HL-60 (cell line): Measurements from ENCODE around the gene SMIM38.

Experiments used
- DNase-seq, 2 experiments: peaks; one replicate each; pipeline ENCODE4 v3.0.0-alpha.2; 2010 to 2020; ENCODE audit warnings: low read depth in 1 of 2, low spot score in 1 of 2
- H3K27ac ChIP-seq: fragments of 250-450 bp; sonication (Bioruptor Pico); replicated peaks from 2 replicates; pipeline ENCODE4 v1.5.1; 2020; ENCODE audit warnings: mild to moderate bottlenecking, moderate library complexity
- H3K27me3 ChIP-seq: fragments of 250-450 bp; sonication (Bioruptor Pico); 2 replicates; pipeline ENCODE4 v1.5.1; 2021; ENCODE audit warnings: mild to moderate bottlenecking, moderate library complexity; ENCODE audit not compliant: insufficient read depth, poor library complexity, severe bottlenecking
- H3K4me3 ChIP-seq: replicated peaks from 2 replicates; pipeline ENCODE4 v1.5.1; 2011; ENCODE audit warnings: mild to moderate bottlenecking, control low read depth, low read length; ENCODE audit not compliant: insufficient read depth
- CTCF ChIP-seq: IDR thresholded peaks from one replicate; pipeline ENCODE4 v1.5.1; 2011; ENCODE audit warnings: low read length, control low read depth, inconsistent platforms; ENCODE audit not compliant: insufficient read depth
- GABPA ChIP-seq: IDR thresholded peaks from 2 replicates; pipeline ENCODE4 v1.6.1; 2012; ENCODE audit warnings: low read depth
- POLR2AphosphoS5 ChIP-seq: IDR thresholded peaks from 2 replicates; pipeline ENCODE4 v1.6.1; 2012; ENCODE audit warnings: low read depth
- SPI1 ChIP-seq: IDR thresholded peaks from 2 replicates; pipeline ENCODE4 v1.6.1; 2012; ENCODE audit warnings: low read depth, mild to moderate bottlenecking, borderline replicate concordance
- TF ChIP-seq, protein P1 (sequence below): IDR thresholded peaks from 2 replicates; pipeline ENCODE4 v1.6.1; 2012; ENCODE audit warnings: low read depth; ENCODE audit not compliant: insufficient replicate concordance

Gene SMIM38

DNA sequence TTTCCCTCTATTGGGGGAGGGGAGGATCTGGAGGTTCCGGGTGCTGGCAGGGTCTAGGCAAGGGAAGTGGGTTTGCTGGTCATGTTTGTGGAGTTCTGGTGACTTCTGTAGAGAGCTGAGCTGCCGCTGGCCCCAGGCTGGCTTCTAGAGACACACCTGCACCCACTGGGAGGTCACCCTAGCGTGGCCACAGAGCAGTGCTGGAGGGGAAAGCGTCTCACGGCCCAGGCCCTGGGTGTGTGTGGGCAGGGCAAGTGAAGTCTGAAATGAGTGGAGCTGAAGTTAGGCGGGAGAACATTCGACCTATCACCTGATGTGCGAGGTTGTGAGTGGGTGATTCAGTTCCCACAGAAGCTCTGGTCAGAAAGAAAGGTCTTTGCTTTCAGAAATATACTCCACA is 27.9 kb downstream of the SMIM38 start:
- DNase-seq, result no peak
- Histone ChIP-seq H3K4me3 (no peak overlapping the region), H3K27ac (no peak overlapping the region), H3K27me3 (no peaks in the 10 kb centered on the region)
- TF ChIP-seq POLR2AphosphoS5, result no peak
- TF ChIP-seq, protein P1, sequence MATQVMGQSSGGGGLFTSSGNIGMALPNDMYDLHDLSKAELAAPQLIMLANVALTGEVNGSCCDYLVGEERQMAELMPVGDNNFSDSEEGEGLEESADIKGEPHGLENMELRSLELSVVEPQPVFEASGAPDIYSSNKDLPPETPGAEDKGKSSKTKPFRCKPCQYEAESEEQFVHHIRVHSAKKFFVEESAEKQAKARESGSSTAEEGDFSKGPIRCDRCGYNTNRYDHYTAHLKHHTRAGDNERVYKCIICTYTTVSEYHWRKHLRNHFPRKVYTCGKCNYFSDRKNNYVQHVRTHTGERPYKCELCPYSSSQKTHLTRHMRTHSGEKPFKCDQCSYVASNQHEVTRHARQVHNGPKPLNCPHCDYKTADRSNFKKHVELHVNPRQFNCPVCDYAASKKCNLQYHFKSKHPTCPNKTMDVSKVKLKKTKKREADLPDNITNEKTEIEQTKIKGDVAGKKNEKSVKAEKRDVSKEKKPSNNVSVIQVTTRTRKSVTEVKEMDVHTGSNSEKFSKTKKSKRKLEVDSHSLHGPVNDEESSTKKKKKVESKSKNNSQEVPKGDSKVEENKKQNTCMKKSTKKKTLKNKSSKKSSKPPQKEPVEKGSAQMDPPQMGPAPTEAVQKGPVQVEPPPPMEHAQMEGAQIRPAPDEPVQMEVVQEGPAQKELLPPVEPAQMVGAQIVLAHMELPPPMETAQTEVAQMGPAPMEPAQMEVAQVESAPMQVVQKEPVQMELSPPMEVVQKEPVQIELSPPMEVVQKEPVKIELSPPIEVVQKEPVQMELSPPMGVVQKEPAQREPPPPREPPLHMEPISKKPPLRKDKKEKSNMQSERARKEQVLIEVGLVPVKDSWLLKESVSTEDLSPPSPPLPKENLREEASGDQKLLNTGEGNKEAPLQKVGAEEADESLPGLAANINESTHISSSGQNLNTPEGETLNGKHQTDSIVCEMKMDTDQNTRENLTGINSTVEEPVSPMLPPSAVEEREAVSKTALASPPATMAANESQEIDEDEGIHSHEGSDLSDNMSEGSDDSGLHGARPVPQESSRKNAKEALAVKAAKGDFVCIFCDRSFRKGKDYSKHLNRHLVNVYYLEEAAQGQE, result no peak
- TF ChIP-seq GABPA, result no peak
- no peak for TF ChIP-seq CTCF
- no peak for TF ChIP-seq SPI1

DNA sequence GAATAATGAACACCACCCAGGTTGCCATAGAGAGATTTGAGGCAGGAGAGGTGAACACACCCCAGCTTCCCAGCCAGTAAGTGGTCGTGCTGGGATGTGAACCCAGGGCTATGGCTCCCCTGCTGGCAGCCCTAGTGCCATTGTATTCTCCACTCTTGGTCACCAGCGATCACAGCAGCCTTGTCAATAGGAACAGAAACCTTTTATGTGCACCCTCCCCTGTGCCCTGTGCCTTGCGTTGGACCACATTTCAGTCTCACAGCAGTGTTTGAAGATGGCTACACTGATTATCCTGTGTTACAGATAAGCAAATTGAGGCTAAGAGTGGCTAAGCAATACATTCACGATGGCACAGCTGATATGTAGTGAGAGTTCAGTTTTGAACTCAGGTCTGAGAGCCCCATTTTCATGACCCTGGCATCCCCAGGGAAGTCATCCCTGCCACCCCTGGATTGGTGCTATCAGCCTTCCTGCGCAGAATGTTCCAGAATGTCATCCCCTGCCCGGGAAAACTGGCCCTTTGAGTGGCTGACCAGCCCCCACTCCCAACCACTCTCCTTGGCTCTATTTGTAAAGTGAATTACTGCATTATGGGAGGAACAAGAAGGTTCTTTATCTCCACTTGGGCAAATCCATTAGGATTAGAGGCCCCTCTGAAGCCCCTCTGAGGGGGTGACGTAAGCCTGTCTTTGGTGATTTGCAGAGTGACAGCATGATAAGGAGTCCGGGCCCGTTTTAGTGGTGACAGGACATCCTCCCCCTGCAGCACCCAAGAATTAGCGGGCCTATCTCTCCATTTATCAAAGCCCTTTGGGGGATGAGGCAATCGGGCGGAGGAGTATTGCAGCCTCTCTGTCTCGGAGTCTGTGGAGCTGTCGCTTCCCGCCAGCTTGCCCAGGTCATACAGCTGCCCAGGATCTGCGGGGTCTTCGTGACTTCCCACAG is 30.9 kb downstream of the SMIM38 start:
- no peaks in the 10 kb centered on the region for H3K27me3 ChIP-seq
- DNase-seq, result no peak
- TF ChIP-seq, protein P1, result no peak
- no peak for TF ChIP-seq SPI1
- no peak for TF ChIP-seq CTCF
- H3K27ac ChIP-seq, result no peak overlapping the region
- no peak overlapping the region for H3K4me3 ChIP-seq

DNA sequence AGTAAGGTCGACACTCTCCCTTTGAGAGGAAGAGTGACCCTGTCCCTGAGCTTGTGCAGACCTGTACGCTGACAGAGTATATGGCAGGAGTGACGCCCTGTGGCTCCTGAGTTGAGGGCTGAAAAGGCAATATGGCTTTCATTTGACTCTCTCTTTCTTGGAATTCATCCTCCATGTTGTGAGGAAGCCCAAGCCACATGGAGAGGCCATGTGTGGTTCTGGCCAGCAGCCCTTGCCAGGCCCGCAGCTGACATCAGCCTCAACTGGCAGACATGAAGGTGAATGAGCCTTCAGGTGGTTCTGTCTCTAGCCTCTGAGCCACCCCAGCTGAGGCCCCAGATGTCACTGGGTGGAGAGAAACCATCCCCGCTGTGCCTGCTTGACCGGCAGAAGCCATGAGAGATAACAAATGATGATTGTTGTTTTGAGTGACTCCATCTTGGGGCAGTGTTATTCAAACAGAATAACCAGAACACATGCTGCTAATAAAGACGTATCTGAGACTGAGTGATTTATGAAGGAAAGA is 31.9 kb downstream of the SMIM38 start:
- Histone ChIP-seq H3K4me3 (no peak overlapping the region), H3K27me3 (no peaks in the 10 kb centered on the region), H3K27ac (no peak overlapping the region)
- TF ChIP-seq SPI1 (no peak), POLR2AphosphoS5 (no peak), GABPA (no peak), CTCF (no peak)
- TF ChIP-seq, protein P1, result no peak
- no peak for DNase-seq
